H1 (cell line): Measurements from ENCODE around the gene FAM216A. TPM values are rescaled to one million over a fixed set of nuclear protein-coding genes. Genes with fewer than 3 reads are reported as not detected.

Source experiments
- CEBPB ChIP-seq: IDR thresholded peaks from 2 replicates; pipeline ENCODE4 v1.6.1; 2012; ENCODE audit warnings: low read depth, low read length
- GTF2F1 ChIP-seq: IDR thresholded peaks from 2 replicates; pipeline ENCODE4 v1.6.1; 2012; ENCODE audit warnings: low read depth, low read length, improper control_type of control experiment, borderline replicate concordance
- SP1 ChIP-seq: IDR thresholded peaks from 2 replicates; pipeline ENCODE4 v1.6.1; 2011; ENCODE audit warnings: low read depth, low read length
- polyA plus RNA-seq, 7 experiments: library from polyadenylated mRNA; depleted of rRNA in 3 of 7; stranded (reverse) in 5 of 7; unstranded in 2 of 7; fragments of >200 nt in 5 of 7; fragments of 200-250 nt in 2 of 7; gene quantifications; 1 replicate in 5 of 7; 2 replicates in 1 of 7; 4 replicates in 1 of 7; pipeline versions ENCODE4 v1.2.1 to v1.2.3, GENCODE V29; 2011 to 2013; ENCODE audit warnings: missing spikeins in 2 of 7, mixed read lengths in 2 of 7
- total RNA-seq: library from RNA; stranded (reverse); fragmentation: NEBNext Ultra II Directional; extraction: Animal tissue kit (Norgen Biotek cat#: 25700); gene quantifications from 2 replicates; pipeline ENCODE4 v1.2.1, GENCODE V29; 2021
- TF ChIP-seq, protein P1 (sequence below): fragments of 300-600 bp; sonication (generic); IDR thresholded peaks from 2 replicates; pipeline ENCODE4 v1.7.1; 2012; ENCODE audit warnings: low read length, moderate library complexity, mild to moderate bottlenecking, inconsistent platforms; ENCODE audit not compliant: insufficient replicate concordance

FAM216A gene
- total and polyA plus RNA-seq, 2 of the 8 experiments (the other 6 are each of a cell fraction or from before 2014, with no cell fraction given), result 19.8 to 24.6 TPM

DNA sequence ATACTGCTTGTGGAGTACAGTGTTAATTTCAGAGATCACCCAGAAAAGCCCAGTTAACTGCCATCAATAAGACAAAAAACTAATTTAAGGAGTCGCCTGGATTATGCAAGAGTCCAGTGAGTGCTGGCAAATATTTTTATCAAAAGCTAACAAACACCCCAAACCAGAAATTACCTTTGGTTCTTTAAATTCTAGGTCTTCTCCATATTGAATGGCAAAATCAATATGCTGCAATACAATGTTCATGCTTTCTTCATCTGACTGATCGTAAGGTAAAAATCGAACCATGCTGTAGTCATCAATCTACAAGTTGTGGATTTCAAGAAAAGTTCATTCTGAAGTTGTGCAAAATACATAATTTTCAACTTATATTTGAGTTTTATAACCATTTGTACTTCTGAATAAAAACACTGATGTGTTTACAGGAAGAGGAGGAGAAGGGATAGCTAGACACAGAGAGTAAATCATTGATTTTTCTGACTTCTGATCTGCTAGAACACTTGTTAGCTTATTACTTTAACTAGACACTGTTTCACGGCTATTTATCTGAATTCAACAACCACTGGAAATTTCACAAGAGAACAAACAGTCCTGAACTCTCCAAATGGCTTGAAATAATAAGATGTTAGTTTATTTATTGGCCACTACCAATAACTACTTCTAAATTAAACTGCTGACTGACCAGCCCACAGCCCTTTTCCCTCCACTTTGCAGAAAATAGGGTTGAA, 14.9 kb upstream of the FAM216A start (continued):
- TF ChIP-seq, protein P1, sequence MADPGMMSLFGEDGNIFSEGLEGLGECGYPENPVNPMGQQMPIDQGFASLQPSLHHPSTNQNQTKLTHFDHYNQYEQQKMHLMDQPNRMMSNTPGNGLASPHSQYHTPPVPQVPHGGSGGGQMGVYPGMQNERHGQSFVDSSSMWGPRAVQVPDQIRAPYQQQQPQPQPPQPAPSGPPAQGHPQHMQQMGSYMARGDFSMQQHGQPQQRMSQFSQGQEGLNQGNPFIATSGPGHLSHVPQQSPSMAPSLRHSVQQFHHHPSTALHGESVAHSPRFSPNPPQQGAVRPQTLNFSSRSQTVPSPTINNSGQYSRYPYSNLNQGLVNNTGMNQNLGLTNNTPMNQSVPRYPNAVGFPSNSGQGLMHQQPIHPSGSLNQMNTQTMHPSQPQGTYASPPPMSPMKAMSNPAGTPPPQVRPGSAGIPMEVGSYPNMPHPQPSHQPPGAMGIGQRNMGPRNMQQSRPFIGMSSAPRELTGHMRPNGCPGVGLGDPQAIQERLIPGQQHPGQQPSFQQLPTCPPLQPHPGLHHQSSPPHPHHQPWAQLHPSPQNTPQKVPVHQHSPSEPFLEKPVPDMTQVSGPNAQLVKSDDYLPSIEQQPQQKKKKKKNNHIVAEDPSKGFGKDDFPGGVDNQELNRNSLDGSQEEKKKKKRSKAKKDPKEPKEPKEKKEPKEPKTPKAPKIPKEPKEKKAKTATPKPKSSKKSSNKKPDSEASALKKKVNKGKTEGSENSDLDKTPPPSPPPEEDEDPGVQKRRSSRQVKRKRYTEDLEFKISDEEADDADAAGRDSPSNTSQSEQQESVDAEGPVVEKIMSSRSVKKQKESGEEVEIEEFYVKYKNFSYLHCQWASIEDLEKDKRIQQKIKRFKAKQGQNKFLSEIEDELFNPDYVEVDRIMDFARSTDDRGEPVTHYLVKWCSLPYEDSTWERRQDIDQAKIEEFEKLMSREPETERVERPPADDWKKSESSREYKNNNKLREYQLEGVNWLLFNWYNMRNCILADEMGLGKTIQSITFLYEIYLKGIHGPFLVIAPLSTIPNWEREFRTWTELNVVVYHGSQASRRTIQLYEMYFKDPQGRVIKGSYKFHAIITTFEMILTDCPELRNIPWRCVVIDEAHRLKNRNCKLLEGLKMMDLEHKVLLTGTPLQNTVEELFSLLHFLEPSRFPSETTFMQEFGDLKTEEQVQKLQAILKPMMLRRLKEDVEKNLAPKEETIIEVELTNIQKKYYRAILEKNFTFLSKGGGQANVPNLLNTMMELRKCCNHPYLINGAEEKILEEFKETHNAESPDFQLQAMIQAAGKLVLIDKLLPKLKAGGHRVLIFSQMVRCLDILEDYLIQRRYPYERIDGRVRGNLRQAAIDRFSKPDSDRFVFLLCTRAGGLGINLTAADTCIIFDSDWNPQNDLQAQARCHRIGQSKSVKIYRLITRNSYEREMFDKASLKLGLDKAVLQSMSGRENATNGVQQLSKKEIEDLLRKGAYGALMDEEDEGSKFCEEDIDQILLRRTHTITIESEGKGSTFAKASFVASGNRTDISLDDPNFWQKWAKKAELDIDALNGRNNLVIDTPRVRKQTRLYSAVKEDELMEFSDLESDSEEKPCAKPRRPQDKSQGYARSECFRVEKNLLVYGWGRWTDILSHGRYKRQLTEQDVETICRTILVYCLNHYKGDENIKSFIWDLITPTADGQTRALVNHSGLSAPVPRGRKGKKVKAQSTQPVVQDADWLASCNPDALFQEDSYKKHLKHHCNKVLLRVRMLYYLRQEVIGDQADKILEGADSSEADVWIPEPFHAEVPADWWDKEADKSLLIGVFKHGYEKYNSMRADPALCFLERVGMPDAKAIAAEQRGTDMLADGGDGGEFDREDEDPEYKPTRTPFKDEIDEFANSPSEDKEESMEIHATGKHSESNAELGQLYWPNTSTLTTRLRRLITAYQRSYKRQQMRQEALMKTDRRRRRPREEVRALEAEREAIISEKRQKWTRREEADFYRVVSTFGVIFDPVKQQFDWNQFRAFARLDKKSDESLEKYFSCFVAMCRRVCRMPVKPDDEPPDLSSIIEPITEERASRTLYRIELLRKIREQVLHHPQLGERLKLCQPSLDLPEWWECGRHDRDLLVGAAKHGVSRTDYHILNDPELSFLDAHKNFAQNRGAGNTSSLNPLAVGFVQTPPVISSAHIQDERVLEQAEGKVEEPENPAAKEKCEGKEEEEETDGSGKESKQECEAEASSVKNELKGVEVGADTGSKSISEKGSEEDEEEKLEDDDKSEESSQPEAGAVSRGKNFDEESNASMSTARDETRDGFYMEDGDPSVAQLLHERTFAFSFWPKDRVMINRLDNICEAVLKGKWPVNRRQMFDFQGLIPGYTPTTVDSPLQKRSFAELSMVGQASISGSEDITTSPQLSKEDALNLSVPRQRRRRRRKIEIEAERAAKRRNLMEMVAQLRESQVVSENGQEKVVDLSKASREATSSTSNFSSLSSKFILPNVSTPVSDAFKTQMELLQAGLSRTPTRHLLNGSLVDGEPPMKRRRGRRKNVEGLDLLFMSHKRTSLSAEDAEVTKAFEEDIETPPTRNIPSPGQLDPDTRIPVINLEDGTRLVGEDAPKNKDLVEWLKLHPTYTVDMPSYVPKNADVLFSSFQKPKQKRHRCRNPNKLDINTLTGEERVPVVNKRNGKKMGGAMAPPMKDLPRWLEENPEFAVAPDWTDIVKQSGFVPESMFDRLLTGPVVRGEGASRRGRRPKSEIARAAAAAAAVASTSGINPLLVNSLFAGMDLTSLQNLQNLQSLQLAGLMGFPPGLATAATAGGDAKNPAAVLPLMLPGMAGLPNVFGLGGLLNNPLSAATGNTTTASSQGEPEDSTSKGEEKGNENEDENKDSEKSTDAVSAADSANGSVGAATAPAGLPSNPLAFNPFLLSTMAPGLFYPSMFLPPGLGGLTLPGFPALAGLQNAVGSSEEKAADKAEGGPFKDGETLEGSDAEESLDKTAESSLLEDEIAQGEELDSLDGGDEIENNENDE, result no peak
- no peak for TF ChIP-seq CEBPB
- TF ChIP-seq GTF2F1, result no peak
- no peak for TF ChIP-seq SP1
